ENCODE results near the gene SHANK3. TPM values are rescaled to one million over a fixed set of nuclear protein-coding genes. Genes with fewer than 3 reads are reported as not detected.
"Not testable (repeated sequence)": the region's sequence is repeated elsewhere in the genome, so short reads cannot be mapped to it uniquely, and the experiment has no call there.

Gene SHANK3
- total RNA-seq, 1 donor from 2014 or later, result not detected

- intact Hi-C loops (cut with micrococcal nuclease), result no loop called here
Measured at GRCh38 chr22:50653256-50653655, 19.4 kb upstream of the SHANK3 start.

- intact Hi-C loops (cut with micrococcal nuclease), result not testable (repeated sequence)
Measured at GRCh38 chr22:50654664-50655063, 18.0 kb upstream of the SHANK3 start.

- intact Hi-C loops (cut with micrococcal nuclease), result no loop called here
Measured at GRCh38 chr22:50656122-50657070, 16.2 kb upstream of the SHANK3 start.

GRCh38 chr22:50657925-50658324 is 14.7 kb upstream of the SHANK3 start:
- intact Hi-C loops (cut with micrococcal nuclease), result no loop called here

- intact Hi-C loops (cut with micrococcal nuclease), result not testable (repeated sequence)
Measured at GRCh38 chr22:50659711-50660110, 12.9 kb upstream of the SHANK3 start.

GRCh38 chr22:50660306-50660705 is 12.3 kb upstream of the SHANK3 start:
- intact Hi-C loops (cut with micrococcal nuclease), result no loop called here

GRCh38 chr22:50665212-50665611 is 7.4 kb upstream of the SHANK3 start:
- intact Hi-C loops (cut with micrococcal nuclease), result no loop called here

- intact Hi-C loops (cut with micrococcal nuclease), result no loop called here
Measured at GRCh38 chr22:50665738-50666137, 6.9 kb upstream of the SHANK3 start.

GRCh38 chr22:50670513-50670912 is 2.1 kb upstream of the SHANK3 start:
- intact Hi-C loops (cut with micrococcal nuclease), result no loop called here

- intact Hi-C loops (cut with micrococcal nuclease), result no loop called here
Measured at GRCh38 chr22:50670914-50671538, 1.6 kb upstream of the SHANK3 start.

GRCh38 chr22:50671641-50672040 is 982 bp upstream of the SHANK3 start:
- intact Hi-C loops (cut with micrococcal nuclease), result no loop called here

- intact Hi-C loops (cut with micrococcal nuclease), result no loop called here
Measured at GRCh38 chr22:50672041-50672440, 582 bp upstream of the SHANK3 start.

- intact Hi-C loops (cut with micrococcal nuclease), result no loop called here
Measured at GRCh38 chr22:50673231-50674129, 857 bp downstream of the SHANK3 start.

GRCh38 chr22:50674130-50674500 is 1.5 kb downstream of the SHANK3 start:
- intact Hi-C loops (cut with micrococcal nuclease), result no loop called here

GRCh38 chr22:50674606-50675552 is 2.3 kb downstream of the SHANK3 start:
- intact Hi-C loops (cut with micrococcal nuclease), result no loop called here

- intact Hi-C loops (cut with micrococcal nuclease), result no loop called here
Measured at GRCh38 chr22:50675553-50676179, 3.0 kb downstream of the SHANK3 start.

- intact Hi-C loops (cut with micrococcal nuclease), result no loop called here
Measured at GRCh38 chr22:50676180-50676636, 3.6 kb downstream of the SHANK3 start.

GRCh38 chr22:50676661-50677492 is 4.3 kb downstream of the SHANK3 start:
- intact Hi-C loops (cut with micrococcal nuclease), result no loop called here
